Measurements from ENCODE around the gene MACF1.

MACF1 gene

DNA sequence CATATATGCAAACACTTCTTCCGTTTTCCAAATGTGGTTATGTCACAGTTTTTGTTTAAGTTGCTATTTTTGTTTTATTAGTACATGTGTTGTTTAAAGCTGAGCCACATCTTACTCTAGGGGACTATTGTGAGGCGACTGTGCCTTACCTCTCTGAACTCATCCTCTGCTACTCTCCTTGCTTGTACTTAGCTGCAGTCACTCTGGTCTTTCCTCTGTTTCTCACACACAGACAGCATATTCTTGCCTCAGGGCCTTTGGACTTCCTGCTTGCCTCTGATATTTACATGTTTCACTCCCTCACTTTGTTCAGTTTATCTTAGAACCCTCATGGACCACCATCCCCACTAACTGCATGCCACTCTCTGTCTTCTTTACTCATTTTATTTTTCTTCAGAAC lies 101.1 kb downstream of the MACF1 start:
- no peak for DNase-seq (ENCODE audit: low read depth)
- no peak for TF ChIP-seq MYC (IDR thresholded peaks at IDR 0.05; ENCODE audit: low read depth, low read length)
- TF ChIP-seq POLR2A (IDR thresholded peaks at IDR 0.05; ENCODE audit: extremely low read depth, insufficient read length) = no peak
- TF ChIP-seq, protein P1, sequence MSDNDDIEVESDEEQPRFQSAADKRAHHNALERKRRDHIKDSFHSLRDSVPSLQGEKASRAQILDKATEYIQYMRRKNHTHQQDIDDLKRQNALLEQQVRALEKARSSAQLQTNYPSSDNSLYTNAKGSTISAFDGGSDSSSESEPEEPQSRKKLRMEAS (IDR thresholded peaks at IDR 0.05; ENCODE audit: low read depth, low read length) = no peak
- TF ChIP-seq, protein P2, sequence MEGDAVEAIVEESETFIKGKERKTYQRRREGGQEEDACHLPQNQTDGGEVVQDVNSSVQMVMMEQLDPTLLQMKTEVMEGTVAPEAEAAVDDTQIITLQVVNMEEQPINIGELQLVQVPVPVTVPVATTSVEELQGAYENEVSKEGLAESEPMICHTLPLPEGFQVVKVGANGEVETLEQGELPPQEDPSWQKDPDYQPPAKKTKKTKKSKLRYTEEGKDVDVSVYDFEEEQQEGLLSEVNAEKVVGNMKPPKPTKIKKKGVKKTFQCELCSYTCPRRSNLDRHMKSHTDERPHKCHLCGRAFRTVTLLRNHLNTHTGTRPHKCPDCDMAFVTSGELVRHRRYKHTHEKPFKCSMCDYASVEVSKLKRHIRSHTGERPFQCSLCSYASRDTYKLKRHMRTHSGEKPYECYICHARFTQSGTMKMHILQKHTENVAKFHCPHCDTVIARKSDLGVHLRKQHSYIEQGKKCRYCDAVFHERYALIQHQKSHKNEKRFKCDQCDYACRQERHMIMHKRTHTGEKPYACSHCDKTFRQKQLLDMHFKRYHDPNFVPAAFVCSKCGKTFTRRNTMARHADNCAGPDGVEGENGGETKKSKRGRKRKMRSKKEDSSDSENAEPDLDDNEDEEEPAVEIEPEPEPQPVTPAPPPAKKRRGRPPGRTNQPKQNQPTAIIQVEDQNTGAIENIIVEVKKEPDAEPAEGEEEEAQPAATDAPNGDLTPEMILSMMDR (IDR thresholded peaks at IDR 0.05; ENCODE audit: low read depth, low read length) = no peak
- no peak overlapping the region for H3K4me3 ChIP-seq (ENCODE audit: low read depth, low read length)

DNA sequence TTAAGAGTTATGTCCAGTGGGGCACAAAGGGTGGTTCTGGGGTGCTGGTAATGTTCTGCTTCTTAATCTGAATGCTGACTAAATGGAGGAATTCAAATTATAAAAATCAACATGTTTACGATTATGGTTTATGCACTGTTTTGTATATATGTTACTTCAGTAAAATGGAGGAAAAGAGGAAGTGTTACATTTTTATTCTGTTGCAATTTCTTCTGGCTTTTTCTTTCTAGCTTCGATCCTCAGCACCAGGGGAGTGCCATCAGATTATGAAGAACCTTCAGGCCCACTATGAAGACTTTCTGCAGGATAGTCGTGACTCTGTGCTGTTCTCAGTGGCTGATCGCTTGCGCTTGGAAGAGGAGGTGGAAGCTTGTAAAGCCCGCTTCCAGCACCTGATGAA lies 105.5 kb downstream of the MACF1 start:
- TF ChIP-seq, protein P2 (IDR thresholded peaks at IDR 0.05; ENCODE audit: low read depth, low read length) = no peak
- TF ChIP-seq, protein P1 (IDR thresholded peaks at IDR 0.05; ENCODE audit: low read depth, low read length) = no peak
- TF ChIP-seq MYC (IDR thresholded peaks at IDR 0.05; ENCODE audit: low read depth, low read length) (no peak), POLR2A (IDR thresholded peaks at IDR 0.05; ENCODE audit: extremely low read depth, insufficient read length) (no peak)
- no peak overlapping the region for H3K4me3 ChIP-seq (ENCODE audit: low read depth, low read length)
- peak; percentile 15 for DNase-seq (ENCODE audit: low read depth)

DNA sequence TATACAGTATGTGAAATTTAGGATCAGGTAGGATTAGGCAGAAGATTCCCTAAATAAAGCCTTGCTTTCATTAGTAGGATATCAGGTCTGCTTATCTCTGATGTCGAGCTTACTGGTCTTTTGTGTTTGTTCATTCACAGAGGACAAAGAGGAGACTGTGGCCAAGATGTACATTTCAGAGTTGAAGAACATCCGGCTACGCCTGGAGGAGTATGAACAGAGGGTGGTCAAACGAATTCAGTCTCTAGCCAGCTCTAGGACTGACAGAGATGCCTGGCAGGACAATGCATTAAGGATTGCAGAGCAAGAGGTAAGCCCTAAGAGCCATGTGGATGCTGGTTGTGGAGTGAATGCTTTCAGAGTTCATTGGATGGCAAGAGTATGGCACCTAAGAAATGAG lies 106.2 kb downstream of the MACF1 start:
- H3K4me3 ChIP-seq (ENCODE audit: low read depth, low read length) = no peak overlapping the region
- no peak for DNase-seq (ENCODE audit: low read depth)
- TF ChIP-seq, protein P1 (IDR thresholded peaks at IDR 0.05; ENCODE audit: low read depth, low read length) = no peak
- TF ChIP-seq, protein P2 (IDR thresholded peaks at IDR 0.05; ENCODE audit: low read depth, low read length) = no peak
- TF ChIP-seq POLR2A (IDR thresholded peaks at IDR 0.05; ENCODE audit: extremely low read depth, insufficient read length) = no peak
- TF ChIP-seq MYC (IDR thresholded peaks at IDR 0.05; ENCODE audit: low read depth, low read length) = no peak

DNA sequence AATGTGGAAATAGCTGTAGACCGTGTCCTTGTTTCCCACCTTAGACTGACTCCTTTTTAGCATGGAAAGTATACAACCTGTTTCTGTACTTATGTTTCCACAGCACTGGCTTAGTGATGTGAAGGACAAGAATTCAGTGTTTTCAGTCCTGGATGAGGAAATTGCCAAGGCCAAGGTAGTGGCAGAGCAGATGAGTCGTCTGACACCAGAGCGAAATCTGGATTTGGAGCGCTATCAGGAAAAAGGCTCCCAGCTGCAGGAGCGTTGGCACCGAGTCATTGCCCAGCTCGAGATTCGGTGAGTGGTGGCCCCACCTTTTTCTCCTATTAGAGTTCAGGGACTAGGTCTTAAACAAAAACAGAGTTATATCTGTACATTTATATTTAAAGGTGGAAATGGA lies 112.6 kb downstream of the MACF1 start:
- TF ChIP-seq, protein P1 (IDR thresholded peaks at IDR 0.05; ENCODE audit: low read depth, low read length) = no peak
- H3K4me3 ChIP-seq (ENCODE audit: low read depth, low read length) = no peak overlapping the region
- no peak for DNase-seq (ENCODE audit: low read depth)

DNA sequence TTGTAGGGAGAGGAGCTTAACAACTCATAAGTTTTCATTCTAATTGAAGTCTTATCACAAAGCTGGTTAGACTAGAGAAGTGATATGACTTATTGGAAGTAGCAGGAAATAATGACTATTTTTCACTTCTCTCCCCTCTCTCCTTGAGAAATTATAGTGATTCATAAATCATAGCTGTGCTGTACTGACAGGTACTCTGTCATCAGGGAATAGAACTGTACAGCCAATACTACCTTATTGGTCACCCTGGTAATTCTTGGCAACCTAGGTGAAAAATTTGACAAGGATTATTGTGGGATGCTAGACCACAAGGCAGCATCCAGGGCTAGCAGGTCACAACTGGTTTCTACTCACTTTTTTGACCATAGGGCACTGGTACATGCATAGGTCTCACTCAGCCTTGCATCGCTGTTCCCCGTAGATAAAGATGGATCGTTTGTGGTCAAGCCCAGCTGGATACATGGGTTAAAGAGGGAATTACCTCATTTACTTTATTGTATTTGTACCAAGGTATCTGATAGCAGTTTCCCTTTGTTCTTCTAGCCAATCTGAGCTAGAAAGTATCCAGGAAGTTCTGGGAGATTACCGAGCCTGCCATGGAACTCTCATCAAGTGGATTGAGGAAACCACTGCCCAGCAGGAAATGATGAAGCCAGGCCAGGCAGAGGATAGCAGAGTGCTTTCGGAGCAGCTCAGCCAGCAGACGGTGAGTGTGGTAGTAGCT lies 113.6 kb downstream of the MACF1 start:
- no peak overlapping the region for H3K4me3 ChIP-seq (ENCODE audit: low read depth, low read length)
- TF ChIP-seq POLR2A (IDR thresholded peaks at IDR 0.05; ENCODE audit: extremely low read depth, insufficient read length) = no peak
- TF ChIP-seq, protein P2 (IDR thresholded peaks at IDR 0.05; ENCODE audit: low read depth, low read length) = no peak
- TF ChIP-seq, protein P1 (IDR thresholded peaks at IDR 0.05; ENCODE audit: low read depth, low read length) = no peak
- DNase-seq (ENCODE audit: low read depth) = no peak

DNA sequence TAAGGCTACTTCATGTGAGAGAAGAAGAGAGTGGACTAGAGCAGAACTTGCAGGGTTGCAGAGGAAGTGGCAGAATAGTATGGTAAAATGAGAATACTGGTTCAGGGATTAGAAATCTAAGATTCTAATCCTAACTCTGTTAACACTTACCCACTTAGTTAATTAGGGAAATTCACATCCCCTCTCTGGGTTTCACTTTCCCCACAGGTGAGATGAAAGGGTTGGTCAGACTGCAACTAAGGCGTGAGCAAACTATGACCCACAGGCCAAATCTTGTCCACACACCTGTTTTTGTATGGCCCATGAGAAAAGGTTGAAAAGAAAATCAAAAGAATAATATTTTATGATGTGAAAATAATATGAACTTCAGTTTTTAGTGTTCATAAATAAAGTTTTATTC lies 117.5 kb downstream of the MACF1 start:
- TF ChIP-seq, protein P2 (IDR thresholded peaks at IDR 0.05; ENCODE audit: low read depth, low read length) = no peak
- TF ChIP-seq POLR2A (IDR thresholded peaks at IDR 0.05; ENCODE audit: extremely low read depth, insufficient read length) = no peak
- no peak for TF ChIP-seq MYC (IDR thresholded peaks at IDR 0.05; ENCODE audit: low read depth, low read length)
- TF ChIP-seq, protein P1 (IDR thresholded peaks at IDR 0.05; ENCODE audit: low read depth, low read length) = no peak
- no peak for DNase-seq (ENCODE audit: low read depth)
- no peak overlapping the region for H3K4me3 ChIP-seq (ENCODE audit: low read depth, low read length)

All from NB4 (cell line).